ENCODE results near the gene IFTAP.

Gene IFTAP

GRCh38 chr11:36564376-36565030 is 29.8 kb upstream of the IFTAP start:
- peak overlapping the region; percentile 74 to 82 (median 79) for H3K4me3 Mint-ChIP-seq
- H3K9me3 Mint-ChIP-seq: peaks cover 6% of the 10 kb centered on the region
- H3K27me3 Mint-ChIP-seq (ENCODE audit: low read depth): peaks cover 11% of the 10 kb centered on the region
- peaks cover 17% of the 10 kb centered on the region for H3K4me1 Mint-ChIP-seq
- TF ChIP-seq, protein P1, sequence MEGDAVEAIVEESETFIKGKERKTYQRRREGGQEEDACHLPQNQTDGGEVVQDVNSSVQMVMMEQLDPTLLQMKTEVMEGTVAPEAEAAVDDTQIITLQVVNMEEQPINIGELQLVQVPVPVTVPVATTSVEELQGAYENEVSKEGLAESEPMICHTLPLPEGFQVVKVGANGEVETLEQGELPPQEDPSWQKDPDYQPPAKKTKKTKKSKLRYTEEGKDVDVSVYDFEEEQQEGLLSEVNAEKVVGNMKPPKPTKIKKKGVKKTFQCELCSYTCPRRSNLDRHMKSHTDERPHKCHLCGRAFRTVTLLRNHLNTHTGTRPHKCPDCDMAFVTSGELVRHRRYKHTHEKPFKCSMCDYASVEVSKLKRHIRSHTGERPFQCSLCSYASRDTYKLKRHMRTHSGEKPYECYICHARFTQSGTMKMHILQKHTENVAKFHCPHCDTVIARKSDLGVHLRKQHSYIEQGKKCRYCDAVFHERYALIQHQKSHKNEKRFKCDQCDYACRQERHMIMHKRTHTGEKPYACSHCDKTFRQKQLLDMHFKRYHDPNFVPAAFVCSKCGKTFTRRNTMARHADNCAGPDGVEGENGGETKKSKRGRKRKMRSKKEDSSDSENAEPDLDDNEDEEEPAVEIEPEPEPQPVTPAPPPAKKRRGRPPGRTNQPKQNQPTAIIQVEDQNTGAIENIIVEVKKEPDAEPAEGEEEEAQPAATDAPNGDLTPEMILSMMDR (IDR thresholded peaks at IDR 0.05; ENCODE audit: unreplicated experiment in 3 of 3): peak; percentile 86 to 89 (median 88)
- peak overlapping the region in 2 of 3 experiments; percentile 2 to 40 for H3K27ac Mint-ChIP-seq
- H3K36me3 Mint-ChIP-seq (ENCODE audit: low read depth): no peaks in the 10 kb centered on the region

DNA sequence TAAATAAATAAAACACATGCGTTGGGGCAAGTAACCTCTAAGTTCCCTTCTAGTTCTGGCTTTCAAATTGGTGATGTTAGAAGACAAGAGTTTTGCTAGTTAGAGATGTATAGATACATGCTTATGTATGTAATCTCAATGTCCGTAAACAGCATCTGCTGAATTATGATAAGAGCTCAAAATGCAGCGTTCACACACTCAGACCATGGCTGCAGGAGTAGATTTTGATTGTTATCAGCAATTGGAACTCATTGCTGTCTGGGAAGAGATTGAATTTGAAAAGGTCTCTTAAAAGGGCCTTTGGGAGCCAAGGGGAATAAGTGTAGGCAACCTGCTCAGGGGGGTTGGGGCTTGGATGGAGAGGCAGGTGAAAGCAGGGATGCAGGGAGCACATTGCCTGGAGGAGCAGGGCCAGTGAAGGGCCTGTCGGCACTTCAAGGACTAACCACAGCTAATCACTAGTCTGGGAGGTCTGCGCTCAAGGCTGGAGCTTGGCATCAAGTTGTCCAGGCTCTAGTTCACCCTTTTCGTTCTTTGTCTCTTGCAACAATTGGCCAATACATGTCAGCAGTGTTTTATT is 29.2 kb upstream of the IFTAP start:
- TF ChIP-seq, protein P1 (IDR thresholded peaks at IDR 0.05; ENCODE audit: unreplicated experiment in 3 of 3): no peak
- Mint-ChIP-seq H3K4me1 (peaks cover 17% of the 10 kb centered on the region), H3K27me3 (ENCODE audit: low read depth) (peaks cover 11% of the 10 kb centered on the region), H3K27ac (peak overlapping the region in 1 of 3 experiments; percentile 2), H3K9me3 (peaks cover under 1% of the 10 kb centered on the region), H3K36me3 (ENCODE audit: low read depth) (no peaks in the 10 kb centered on the region), H3K4me3 (peak overlapping the region in 1 of 3 experiments; percentile 79)

DNA sequence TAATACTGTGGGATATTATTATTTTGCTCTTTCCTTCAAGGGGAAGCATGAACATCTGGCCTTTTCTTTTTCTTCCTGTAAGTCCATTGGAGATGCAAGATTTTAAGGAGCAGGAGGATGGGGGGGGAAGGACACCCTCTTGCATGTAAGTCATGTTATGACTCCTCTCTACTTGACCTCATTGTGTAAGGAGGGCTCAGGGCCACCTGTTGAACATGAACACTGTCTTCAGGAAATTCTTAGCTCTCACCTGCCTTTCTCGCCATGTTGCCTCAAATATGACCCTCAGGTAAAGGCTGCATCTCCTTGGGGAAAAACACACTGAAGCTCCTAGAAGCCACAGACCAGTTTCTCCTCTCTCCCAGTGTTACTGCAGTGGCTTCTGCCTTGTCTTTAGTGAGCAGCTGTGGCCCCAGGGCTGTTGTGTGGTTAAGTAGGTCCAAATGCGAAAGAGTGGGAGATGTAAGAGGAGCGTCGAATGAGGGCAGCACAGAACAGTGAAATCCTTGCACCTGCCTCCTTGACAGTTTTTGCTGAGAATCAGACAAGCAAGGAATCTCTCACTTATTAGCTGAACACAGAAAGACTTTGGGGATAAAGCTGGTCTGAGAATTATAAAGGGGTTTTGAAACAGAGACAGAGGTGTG is 27.8 kb upstream of the IFTAP start:
- H3K36me3 Mint-ChIP-seq (ENCODE audit: low read depth): no peaks in the 10 kb centered on the region
- no peak overlapping the region for H3K27ac Mint-ChIP-seq
- no peaks in the 10 kb centered on the region for H3K9me3 Mint-ChIP-seq
- H3K4me3 Mint-ChIP-seq: no peak overlapping the region
- TF ChIP-seq, protein P1 (IDR thresholded peaks at IDR 0.05; ENCODE audit: unreplicated experiment in 3 of 3): no peak
- peaks cover 17% of the 10 kb centered on the region for H3K4me1 Mint-ChIP-seq
- H3K27me3 Mint-ChIP-seq (ENCODE audit: low read depth): peaks cover 11% of the 10 kb centered on the region

DNA sequence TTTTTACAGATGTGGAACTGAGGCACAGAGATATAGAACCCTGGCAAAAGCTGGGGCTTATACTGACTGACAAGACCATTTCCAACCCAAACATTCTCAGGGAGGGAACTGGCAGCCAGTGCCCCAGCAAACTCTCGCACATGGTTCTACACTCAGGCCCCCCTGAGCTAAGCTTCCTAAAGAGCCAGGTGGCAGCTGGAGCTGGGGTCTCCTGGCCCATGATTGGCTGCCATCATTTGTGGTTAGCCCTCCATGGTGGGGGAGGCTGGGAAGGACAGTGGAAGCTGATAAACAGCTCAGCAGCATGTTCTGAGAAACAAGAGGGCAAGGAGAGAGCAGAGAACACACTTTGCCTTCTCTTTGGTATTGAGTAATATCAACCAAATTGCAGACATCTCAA is 26.6 kb upstream of the IFTAP start, which contains the start of gene RAG1:
TSS of gene RAG1 (plus strand) at position 314 of the 400 bp plus-strand sequence. CDS start 5,298 bp downstream, outside the sequence.
- no peaks in the 10 kb centered on the region for H3K36me3 Mint-ChIP-seq (ENCODE audit: low read depth)
- peaks cover 17% of the 10 kb centered on the region for H3K4me1 Mint-ChIP-seq
- no peak within 1 kb of the TSS for H3K27ac Mint-ChIP-seq
- no peak within 1 kb of the TSS for H3K4me3 Mint-ChIP-seq
- TF ChIP-seq, protein P1 (IDR thresholded peaks at IDR 0.05; ENCODE audit: unreplicated experiment in 3 of 3): no peak
- peaks cover 11% of the 10 kb centered on the region for H3K27me3 Mint-ChIP-seq (ENCODE audit: low read depth)
- no peaks in the 10 kb centered on the region for H3K9me3 Mint-ChIP-seq

DNA sequence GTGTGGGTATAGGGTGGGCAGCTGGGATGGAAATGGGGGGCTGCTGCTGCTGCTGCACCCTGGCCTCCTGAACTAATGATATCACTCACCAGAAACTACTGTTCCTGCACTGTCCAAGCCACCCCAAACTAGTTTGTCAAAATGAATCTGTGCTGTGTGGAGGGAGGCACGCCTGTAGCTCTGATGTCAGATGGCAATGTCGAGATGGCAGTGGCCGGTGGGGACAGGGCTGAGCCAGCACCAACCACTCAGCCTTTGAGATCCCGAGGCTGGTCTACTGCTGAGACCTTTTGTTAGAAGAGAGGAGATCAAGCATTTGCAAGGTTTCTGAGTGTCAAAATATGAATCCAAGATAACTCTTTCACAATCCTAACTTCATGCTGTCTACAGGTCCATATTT is 25.2 kb upstream of the IFTAP start:
- TF ChIP-seq, protein P1 (IDR thresholded peaks at IDR 0.05; ENCODE audit: unreplicated experiment in 3 of 3): no peak
- Mint-ChIP-seq H3K36me3 (ENCODE audit: low read depth) (no peaks in the 10 kb centered on the region), H3K4me1 (peaks cover 17% of the 10 kb centered on the region), H3K27ac (no peak overlapping the region), H3K4me3 (no peak overlapping the region), H3K9me3 (no peaks in the 10 kb centered on the region), H3K27me3 (ENCODE audit: low read depth) (peaks cover 11% of the 10 kb centered on the region)

Measured in nephron (organoid).